HG02623 (cell line): ENCODE data around the gene CERS6.

Experiments
- ATAC-seq: cut with Tn5 transposase; IDR thresholded peaks from one replicate; pipeline ENCODE4 v1.9.1; 2021; ENCODE audit warnings: moderate library complexity; ENCODE audit not compliant: unreplicated experiment

Gene CERS6

GRCh38 chr2:168441214-168441872 is 14.7 kb upstream of the CERS6 start:
- ATAC-seq: no peak

GRCh38 chr2:168443818-168444217 is 12.3 kb upstream of the CERS6 start:
- no peak for ATAC-seq

GRCh38 chr2:168445960-168446359 is 10.1 kb upstream of the CERS6 start:
- no peak for ATAC-seq

- no peak for ATAC-seq
Measured at GRCh38 chr2:168448980-168449379, 7.1 kb upstream of the CERS6 start.

GRCh38 chr2:168449419-168449818 is 6.7 kb upstream of the CERS6 start:
- ATAC-seq: no peak

GRCh38 chr2:168450171-168450570 is 5.9 kb upstream of the CERS6 start:
- no peak for ATAC-seq

- no peak for ATAC-seq
Measured at GRCh38 chr2:168450732-168451131, 5.3 kb upstream of the CERS6 start.

GRCh38 chr2:168452781-168453180 is 3.3 kb upstream of the CERS6 start:
- no peak for ATAC-seq

- ATAC-seq: no peak
Measured at GRCh38 chr2:168453404-168453803, 2.7 kb upstream of the CERS6 start.

GRCh38 chr2:168454737-168455644 is 1.1 kb upstream of the CERS6 start:
- no peak for ATAC-seq

GRCh38 chr2:168456521-168457189 is 583 bp downstream of the CERS6 start:
- peak; percentile 18 for ATAC-seq

GRCh38 chr2:168457190-168457895 is 1.3 kb downstream of the CERS6 start:
- no peak for ATAC-seq

GRCh38 chr2:168458139-168458538 is 2.1 kb downstream of the CERS6 start:
- no peak for ATAC-seq

- no peak for ATAC-seq
Measured at GRCh38 chr2:168459256-168459655, 3.2 kb downstream of the CERS6 start.

- no peak for ATAC-seq
Measured at GRCh38 chr2:168460571-168460970, 4.5 kb downstream of the CERS6 start.

GRCh38 chr2:168461178-168461941 is 5.3 kb downstream of the CERS6 start:
- no peak for ATAC-seq

- ATAC-seq: no peak
Measured at GRCh38 chr2:168461942-168462331, 5.9 kb downstream of the CERS6 start.

- no peak for ATAC-seq
Measured at GRCh38 chr2:168462543-168463045, 6.5 kb downstream of the CERS6 start.

GRCh38 chr2:168465594-168465993 is 9.5 kb downstream of the CERS6 start:
- no peak for ATAC-seq

GRCh38 chr2:168466190-168466737 is 10.2 kb downstream of the CERS6 start:
- no peak for ATAC-seq
